GM21717 (cell line): ENCODE measurements around the gene WNT7A.
"Not testable (repeated sequence)": the region's sequence is repeated elsewhere in the genome, so short reads cannot be mapped to it uniquely, and the experiment has no call there.

Source experiments
- ATAC-seq: cut with Tn5 transposase; IDR thresholded peaks from one replicate; pipeline ENCODE4 v1.9.1; 2021; ENCODE audit warnings: mild to moderate bottlenecking, moderate library complexity; ENCODE audit not compliant: unreplicated experiment

WNT7A gene

GRCh38 chr3:13866041-13866965, 13.6 kb downstream of the WNT7A start:
- no peak for ATAC-seq

GRCh38 chr3:13865581-13865980, 14.3 kb downstream of the WNT7A start:
- ATAC-seq = no peak

DNA sequence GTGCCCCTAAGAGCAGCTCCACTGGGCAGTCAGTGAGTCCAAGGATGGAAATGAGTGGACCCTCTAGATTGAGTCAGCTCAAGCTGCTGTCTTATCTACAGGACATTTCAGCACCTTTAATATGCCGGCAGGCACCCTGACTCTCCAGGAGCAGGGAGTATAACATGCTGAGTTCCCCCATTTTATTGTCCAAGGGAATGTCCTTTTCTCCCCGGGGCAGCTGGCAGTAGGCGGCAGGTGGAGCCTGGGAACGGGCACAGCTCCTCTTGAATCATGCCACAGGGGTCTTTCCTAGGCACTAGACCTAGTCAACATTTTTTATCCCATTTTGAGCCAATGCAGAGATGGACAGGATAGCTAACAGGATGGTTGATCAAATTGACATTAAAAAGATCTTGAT, 14.8 kb downstream of the WNT7A start:
- ATAC-seq = no peak

DNA sequence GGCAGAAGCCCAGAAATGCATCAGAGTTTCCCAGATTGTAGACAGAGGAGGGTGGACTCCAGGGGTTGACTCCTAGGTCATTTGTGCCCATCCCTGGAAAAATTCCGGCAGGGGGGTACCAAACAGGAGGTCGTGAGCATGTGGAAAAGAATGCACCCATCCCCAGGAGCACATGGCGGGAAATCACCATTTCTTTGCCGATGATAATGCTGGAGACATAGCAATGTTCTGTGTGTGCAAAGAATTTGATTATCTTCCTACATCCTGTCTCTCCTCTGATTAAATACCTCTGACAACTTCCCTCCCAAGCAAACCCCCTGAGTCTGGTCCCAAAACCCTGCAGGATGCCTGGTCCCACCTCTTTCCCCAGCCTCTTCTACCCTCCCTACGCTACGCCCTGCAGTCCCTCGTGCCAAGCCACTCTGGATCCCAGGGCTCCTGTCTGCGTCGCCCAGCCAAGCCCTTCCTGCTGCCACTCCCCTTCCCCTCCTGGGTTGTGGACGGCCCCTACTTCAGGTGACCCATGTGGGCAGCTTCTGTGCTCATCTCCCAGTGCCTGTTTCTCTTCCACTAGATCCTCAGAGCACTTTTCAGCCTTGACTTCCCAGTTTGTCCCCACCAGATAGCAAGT, 15.8 kb downstream of the WNT7A start:
- ATAC-seq = no peak

GRCh38 chr3:13863382-13863952, 16.4 kb downstream of the WNT7A start:
- ATAC-seq = no peak

DNA sequence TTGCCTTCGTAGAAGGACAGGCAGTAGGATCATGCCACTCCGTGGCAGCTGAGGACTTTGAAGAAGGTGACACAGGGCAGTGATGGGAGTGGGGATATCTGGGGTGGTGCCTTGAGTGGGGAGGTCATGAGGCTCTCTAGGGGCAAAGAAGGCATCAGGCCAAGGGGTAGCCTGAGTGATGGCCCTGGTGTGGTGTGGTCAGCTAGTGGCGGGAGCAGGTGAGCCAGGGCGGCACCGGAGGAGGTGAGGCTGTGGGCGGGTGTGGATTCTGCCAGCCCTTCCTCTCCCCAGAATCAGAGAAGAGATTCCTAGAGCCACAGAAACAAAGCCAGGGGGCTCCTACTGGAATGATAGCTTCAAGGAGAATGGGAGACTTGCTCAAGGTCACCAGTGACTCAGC, 18.4 kb downstream of the WNT7A start:
- no peak for ATAC-seq

GRCh38 chr3:13860001-13860400, 19.9 kb downstream of the WNT7A start:
- no peak for ATAC-seq

GRCh38 chr3:13858768-13859520, 20.9 kb downstream of the WNT7A start:
- ATAC-seq = no peak

- ATAC-seq = no peak
Measured at GRCh38 chr3:13857702-13858380, 22.0 kb downstream of the WNT7A start.

GRCh38 chr3:13856628-13857027, 23.2 kb downstream of the WNT7A start:
- ATAC-seq = not testable (repeated sequence)

GRCh38 chr3:13856006-13856405, 23.9 kb downstream of the WNT7A start:
- ATAC-seq = no peak

GRCh38 chr3:13854492-13854891, 25.4 kb downstream of the WNT7A start:
- no peak for ATAC-seq

- no peak for ATAC-seq
Measured at GRCh38 chr3:13853978-13854296, 25.9 kb downstream of the WNT7A start.

DNA sequence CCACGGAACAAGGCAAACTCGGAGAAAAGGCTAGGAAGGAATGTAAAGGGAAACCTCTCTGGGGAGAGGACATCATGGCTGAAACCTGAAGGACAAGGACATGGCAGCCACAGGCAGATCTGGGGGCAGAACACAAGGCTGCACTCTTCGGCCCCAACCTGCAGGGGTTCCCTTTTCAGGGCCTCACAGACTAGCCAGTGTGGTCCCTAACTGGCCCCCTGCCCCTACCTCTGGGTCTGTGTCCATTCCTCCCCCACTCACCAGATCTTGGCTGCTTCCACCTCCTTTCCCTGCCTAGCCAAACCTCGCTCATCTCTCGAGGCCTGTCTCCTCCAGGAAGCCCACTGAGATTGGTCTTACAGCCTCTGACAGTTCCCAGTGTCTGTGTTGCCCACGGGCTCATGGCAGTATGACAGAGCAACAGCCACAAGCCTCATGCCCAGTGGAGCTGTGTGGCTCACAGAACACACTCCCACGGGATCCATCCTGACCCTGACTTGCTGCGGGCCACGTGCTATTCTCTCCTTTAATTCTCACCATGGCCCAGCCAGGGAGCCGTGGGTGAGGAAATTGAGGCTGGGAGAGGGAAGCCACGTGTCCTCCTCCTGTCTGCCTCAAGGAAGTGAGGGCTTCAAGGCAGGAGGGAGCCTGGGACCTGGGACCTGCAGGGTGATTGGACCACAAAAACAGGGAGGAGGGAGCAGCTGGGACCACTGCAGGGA, 26.5 kb downstream of the WNT7A start:
- no peak for ATAC-seq

GRCh38 chr3:13852638-13853009, 27.2 kb downstream of the WNT7A start:
- no peak for ATAC-seq

DNA sequence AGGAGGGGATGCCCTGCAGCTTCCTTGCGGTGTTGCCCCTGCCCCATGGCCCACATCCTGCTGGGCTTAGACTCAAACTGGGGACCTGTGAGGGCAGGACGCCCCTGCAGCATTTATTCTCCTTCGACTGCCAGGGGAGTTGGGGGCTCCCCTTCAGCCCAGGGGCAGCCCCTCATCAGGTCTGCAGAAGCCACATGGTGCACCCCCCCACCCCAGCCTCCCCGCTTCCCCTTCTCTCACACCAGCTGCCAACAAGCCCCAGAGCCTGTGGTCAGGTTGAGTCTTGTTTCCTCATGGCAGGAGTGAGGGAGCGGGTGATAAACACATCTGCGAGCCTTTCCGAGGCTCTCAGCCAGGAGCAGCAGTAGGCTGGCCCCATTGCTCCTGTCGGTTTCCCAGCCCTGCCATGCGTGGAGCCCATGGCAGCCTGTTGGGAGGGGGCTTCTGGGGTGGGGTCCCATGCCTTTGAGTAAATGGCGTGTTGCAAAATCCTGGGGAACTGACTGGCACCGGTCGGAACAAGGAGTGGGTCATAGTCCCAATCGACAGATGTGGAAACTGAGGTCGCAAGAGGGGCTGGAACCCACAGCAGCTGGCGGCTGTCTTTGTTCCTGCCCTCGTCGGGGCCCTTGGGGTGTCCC, 27.8 kb downstream of the WNT7A start:
- ATAC-seq = no peak

DNA sequence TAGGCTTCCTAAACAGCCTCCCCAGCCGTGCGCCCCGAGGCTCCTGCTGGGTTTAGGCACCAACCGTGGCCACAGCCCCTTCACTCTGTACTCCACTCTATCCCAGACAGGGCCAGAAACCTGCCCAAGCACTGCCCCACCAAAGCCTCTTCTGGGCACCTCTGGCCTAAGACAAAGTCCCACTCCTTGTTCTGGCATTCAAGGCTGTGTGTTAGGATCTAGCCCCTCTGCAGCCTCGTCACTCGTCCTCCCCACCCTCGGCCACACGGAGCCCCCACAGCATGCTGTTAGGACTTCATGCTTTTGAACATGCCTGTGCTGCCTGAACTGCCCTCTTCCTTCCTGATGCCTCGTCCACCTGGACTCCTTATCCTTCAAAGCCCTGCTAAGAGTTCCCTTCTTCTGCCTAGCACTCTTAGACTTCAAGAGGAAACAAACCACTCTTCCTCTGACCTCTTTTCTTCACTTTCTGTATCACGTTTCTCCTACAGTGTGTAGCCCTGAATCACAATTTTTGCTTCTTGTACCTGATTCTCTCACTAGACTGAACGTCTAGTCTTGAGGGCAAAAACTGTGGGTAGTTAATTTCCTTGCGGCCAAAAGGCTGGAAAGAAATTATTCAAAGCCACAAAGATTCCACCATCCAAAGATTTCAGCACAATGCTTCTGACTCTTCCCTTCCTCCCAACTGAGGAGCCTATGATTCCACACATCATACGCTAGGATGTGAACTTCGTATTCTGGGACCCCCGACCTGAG, 28.6 kb downstream of the WNT7A start:
- no peak for ATAC-seq

- ATAC-seq = no peak
Measured at GRCh38 chr3:13850161-13850945, 29.5 kb downstream of the WNT7A start.
